A549 (cell line): ENCODE measurements around the gene SLC25A52. TPM values are rescaled to one million over a fixed set of nuclear protein-coding genes. Genes with fewer than 3 reads are reported as not detected.

Source experiments
- ATAC-seq, 2 experiments: fragments of 200-7000 bp in 1 of 2; fragments of >200 bp in 1 of 2; cut with Nextera tagmentation in 1 of 2; cut with Tn5 transposase in 1 of 2; 3 replicates each; pipeline versions ENCODE4 v1.8.0 to v1.9.1; 2018 to 2020; ENCODE audit warnings: mild to moderate bottlenecking in 1 of 2, moderate library complexity in 1 of 2
- CTCF ChIA-PET: fragments of 300-600 bp; sonication (Branson Sonifier 250); formaldehyde crosslinking; extraction: SDS; loops from one replicate; lab custom pipeline; 2021; ENCODE audit warnings: antibody characterized with exemption, inconsistent platforms; lab: Yijun Ruan, JAX
- POLR2A ChIA-PET: fragments of 350-600 bp; formaldehyde crosslinking; extraction: SDS; loops from one replicate; lab custom pipeline; 2021; ENCODE audit warnings: antibody characterized with exemption, inconsistent platforms; lab: Yijun Ruan, JAX
- DNase-seq, 2 experiments: peaks; one replicate each; pipeline versions ENCODE4 v3.0.0 to v3.0.0-alpha.2; 2011 to 2016; ENCODE audit warnings: low read depth in 1 of 2, low spot score in 1 of 2
- FAIRE-seq: peaks from 2 replicates; lab custom pipeline; 2011; peaks lifted over from hg19 to GRCh38; lab: Jason Lieb, UNC
- H3K27ac ChIP-seq, 2 experiments: fragments of >200 bp; sonication (Bioruptor Twin); formaldehyde crosslinking; 3 replicates each; pipeline ENCODE4 v1.5.1; 2016 to 2017
- H3K4me1 ChIP-seq: fragments of >200 bp; sonication (Bioruptor Twin); formaldehyde crosslinking; 3 replicates; pipeline ENCODE4 v1.6.1; 2016
- H3K4me2 ChIP-seq: fragments of >200 bp; sonication (Bioruptor Twin); formaldehyde crosslinking; 3 replicates; pipeline ENCODE4 v1.6.1; 2016
- H3K4me3 ChIP-seq: fragments of >200 bp; sonication (Bioruptor Twin); formaldehyde crosslinking; 3 replicates; pipeline ENCODE4 v1.5.1; 2016
- H3K9me3 ChIP-seq: fragments of >200 bp; sonication (Bioruptor Twin); formaldehyde crosslinking; 3 replicates; pipeline ENCODE4 v1.6.1; 2016
- CBX8 ChIP-seq: fragments of 200-600 bp; sonication (generic); IDR thresholded peaks from 2 replicates; pipeline ENCODE4 v1.6.1; 2016
- CEBPB ChIP-seq, 2 experiments: fragments of >200 bp in 1 of 2; sonication (Bioruptor Twin) in 1 of 2; formaldehyde crosslinking in 1 of 2; IDR thresholded peaks; 2 replicates each; pipeline ENCODE4 v1.6.1; 2012 to 2016
- CHD4 ChIP-seq: fragments of 200-600 bp; sonication (generic); IDR thresholded peaks from 2 replicates; pipeline ENCODE4 v1.6.1; 2016; ENCODE audit warnings: antibody characterized with exemption, mild to moderate bottlenecking, borderline replicate concordance
- CTCF ChIP-seq: fragments of >200 bp; sonication (Bioruptor Twin); formaldehyde crosslinking; IDR thresholded peaks from 3 replicates; pipeline ENCODE4 v1.5.1; 2016
- EHMT2 ChIP-seq: fragments of 200-600 bp; sonication (generic); IDR thresholded peaks from 2 replicates; pipeline ENCODE4 v1.6.1; 2016; ENCODE audit warnings: antibody characterized with exemption, low read depth, mild to moderate bottlenecking, moderate library complexity
- ELK1 ChIP-seq: fragments of 150-350 bp; IDR thresholded peaks from 2 replicates; pipeline ENCODE4 v1.6.1; 2014; ENCODE audit warnings: low read depth, mild to moderate bottlenecking, low read length
- EP300 ChIP-seq, 2 experiments: fragments of >200 bp; sonication (Bioruptor Twin); formaldehyde crosslinking; IDR thresholded peaks; 2 replicates in 1 of 2; 3 replicates in 1 of 2; pipeline ENCODE4 v1.6.1; 2016 to 2017
- FOSB ChIP-seq: fragments of 250-450 bp; sonication (Bioruptor Pico); IDR thresholded peaks from 2 replicates; pipeline ENCODE4 v1.5.0; 2020; ENCODE audit warnings: mild to moderate bottlenecking, moderate library complexity
- FOSL2 ChIP-seq, 2 experiments: fragments of 450-650 bp in 1 of 2; fragments of >200 bp in 1 of 2; sonication (Bioruptor Twin) in 1 of 2; formaldehyde crosslinking; IDR thresholded peaks; 2 replicates each; pipeline versions ENCODE4 v1.5.0 to v1.6.1; 2016 to 2020; ENCODE audit warnings: mild to moderate bottlenecking in 1 of 2, moderate library complexity in 1 of 2
- HOXA7 ChIP-seq: fragments of 250-450 bp; sonication (Bioruptor Pico); IDR thresholded peaks from 2 replicates; pipeline ENCODE4 v1.5.0; 2020; ENCODE audit warnings: mild to moderate bottlenecking, moderate library complexity
- HOXB5 ChIP-seq: fragments of 250-450 bp; sonication (Bioruptor Pico); IDR thresholded peaks from 2 replicates; pipeline ENCODE4 v1.5.0; 2020; ENCODE audit warnings: mild to moderate bottlenecking, moderate library complexity
- MAZ ChIP-seq: fragments of 150-350 bp; IDR thresholded peaks from 2 replicates; pipeline ENCODE4 v1.6.1; 2014; ENCODE audit warnings: antibody characterized with exemption, low read depth, low read length, borderline replicate concordance
- NPAS2 ChIP-seq: fragments of 250-450 bp; sonication (Bioruptor Pico); IDR thresholded peaks from 2 replicates; pipeline ENCODE4 v1.8.0; 2022; ENCODE audit warnings: mild to moderate bottlenecking, moderate library complexity, borderline replicate concordance
- PBX3 ChIP-seq: IDR thresholded peaks from 2 replicates; pipeline ENCODE4 v1.6.1; 2012
- POLR2A ChIP-seq: IDR thresholded peaks from 2 replicates; pipeline ENCODE4 v1.6.1; 2012; ENCODE audit warnings: mild to moderate bottlenecking, low read length
- RAD21 ChIP-seq, 2 experiments: fragments of >200 bp in 1 of 2; sonication (Bioruptor Twin) in 1 of 2; formaldehyde crosslinking in 1 of 2; IDR thresholded peaks in 1 of 2; conservative IDR thresholded peaks in 1 of 2; 2 replicates in 1 of 2; 3 replicates in 1 of 2; pipeline ENCODE4 v1.6.1; 2012 to 2018; ENCODE audit warnings: inconsistent platforms in 1 of 2
- RNF2 ChIP-seq: fragments of 200-600 bp; sonication (generic); IDR thresholded peaks from 2 replicates; pipeline ENCODE4 v1.6.1; 2016; ENCODE audit warnings: low read depth, mild to moderate bottlenecking, antibody characterized with exemption, moderate library complexity, borderline replicate concordance
- SMC3 ChIP-seq: fragments of >200 bp; sonication (Bioruptor Twin); formaldehyde crosslinking; IDR thresholded peaks from 3 replicates; pipeline ENCODE4 v1.6.1; 2018; ENCODE audit warnings: inconsistent platforms
- ZFP36 ChIP-seq: fragments of 450-650 bp; IDR thresholded peaks from 2 replicates; pipeline ENCODE4 v1.6.1; 2014; ENCODE audit warnings: borderline replicate concordance; ENCODE audit not compliant: partially characterized antibody
- ZSCAN20 ChIP-seq: fragments of 250-450 bp; sonication (Bioruptor Pico); IDR thresholded peaks from 2 replicates; pipeline ENCODE4 v1.8.0; 2022; ENCODE audit warnings: mild to moderate bottlenecking, moderate library complexity
- WGBS: methylation state at CpG from one replicate; pipeline ENCODE4 v1.1.6; 2017; ENCODE audit errors: missing lambda C conversion rate; 5-methylcytosine and 5-hydroxymethylcytosine counted together
- polyA plus RNA-seq, 4 experiments: library from polyadenylated mRNA; depleted of rRNA in 3 of 4; stranded (reverse); fragments of >200 nt; fragmentation: RNase III in 1 of 4; extraction: RNeasy Plus Mini Kit Qiagen cat#74134 plus additional on column Dnase treatment in 1 of 4; gene quantifications; 2 replicates in 3 of 4; 3 replicates in 1 of 4; pipeline ENCODE4 v1.2.3, GENCODE V29; 2011 to 2017

Gene SLC25A52
- polyA plus RNA-seq, 2 of the 4 experiments (the other 2 are of a cell fraction) = 0.10 TPM; not detected in 1

- H3K27ac ChIP-seq = no peak overlapping the region
- ATAC-seq (no peak), DNase-seq (peak in 1 of 2 experiments; percentile 27)
These were observed 19.5 kb downstream of the SLC25A52 start for GRCh38 chr18:31741097-31741735.

GRCh38 chr18:31740180-31740579 lies 20.5 kb downstream of the SLC25A52 start:
- ATAC-seq (no peak), FAIRE-seq (no peak), DNase-seq (no peak)
- H3K27ac ChIP-seq = no peak overlapping the region
- ChIA-PET POLR2A (no interaction called here), CTCF (no interaction called here)
- H3K4me2 ChIP-seq = no peak overlapping the region
- WGBS = 67% methylated on average over 9 of the region's 9 CpGs
- no peak overlapping the region for H3K4me3 ChIP-seq
- TF ChIP-seq ELK1 = no peak
- no peak for TF ChIP-seq HOXA7
- TF ChIP-seq RAD21 (conservative IDR thresholded peaks at IDR 0.05 in 1 of 2, IDR thresholded peaks at IDR 0.05 in 1 of 2) = no peak
- no peak for TF ChIP-seq FOSB (CRISPR knock-in tag)
- TF ChIP-seq ZFP36 = no peak
- TF ChIP-seq HOXB5 (CRISPR knock-in tag) = no peak
- no peak for TF ChIP-seq EHMT2
- no peak for TF ChIP-seq RNF2
- TF ChIP-seq CBX8 = no peak
- TF ChIP-seq MAZ = no peak
- no peak for TF ChIP-seq POLR2A
- TF ChIP-seq NPAS2 = no peak
- peaks cover 7% of the 10 kb centered on the region; the same call in 1 of the 3 replicates for H3K9me3 ChIP-seq
- no peaks in the 10 kb centered on the region for H3K4me1 ChIP-seq

More at GRCh38 chr18:31741097-31741735, 19.5 kb downstream of the SLC25A52 start:
- CTCF ChIA-PET = interaction anchor here (0.7 to 1.2 kb wide), 3 partner anchors 11 to 193 kb away, joined by 3 read pairs; no protein-coding TSS in a partner anchor
- 34% methylated on average over 4 of the region's 4 CpGs for WGBS
- peak; percentile 68 for FAIRE-seq
- TF ChIP-seq PBX3 (no peak), EP300 (IDR thresholded peaks at IDR 0.05) (no peak), ZSCAN20 (CRISPR knock-in tag) (no peak), NPAS2 (no peak), CHD4 (no peak), FOSL2 (IDR thresholded peaks at IDR 0.05) (no peak), FOSL2 (CRISPR knock-in tag; IDR thresholded peaks at IDR 0.05) (no peak), CEBPB (IDR thresholded peaks at IDR 0.05) (no peak), SMC3 (peak; percentile 39; the same call in 2 of the 3 replicates), MAZ (no peak), EHMT2 (no peak), CTCF (peak; percentile 59), RAD21 (conservative IDR thresholded peaks at IDR 0.05 in 1 of 2, IDR thresholded peaks at IDR 0.05 in 1 of 2) (peak; percentile 29 to 37; a peak in 1 of 5 replicates)
- TF ChIP-seq, all 56 proteins: peak for 3
- no peak overlapping the region for H3K4me2 ChIP-seq
- H3K4me3 ChIP-seq = no peak overlapping the region
- peaks cover 7% of the 10 kb centered on the region; the same call in 1 of the 3 replicates for H3K9me3 ChIP-seq
- no peaks in the 10 kb centered on the region for H3K4me1 ChIP-seq
- POLR2A ChIA-PET = no interaction called here
